ENCODE measurements around the gene CEMIP2. TPM values are rescaled to one million over a fixed set of nuclear protein-coding genes. Genes with fewer than 3 reads are reported as not detected.

The CEMIP2 gene
- total and polyA plus RNA-seq, 2 of the 13 experiments (the other 11 are each of a cell fraction or from before 2014, with no cell fraction given) = 94.3 to 128 TPM

DNA sequence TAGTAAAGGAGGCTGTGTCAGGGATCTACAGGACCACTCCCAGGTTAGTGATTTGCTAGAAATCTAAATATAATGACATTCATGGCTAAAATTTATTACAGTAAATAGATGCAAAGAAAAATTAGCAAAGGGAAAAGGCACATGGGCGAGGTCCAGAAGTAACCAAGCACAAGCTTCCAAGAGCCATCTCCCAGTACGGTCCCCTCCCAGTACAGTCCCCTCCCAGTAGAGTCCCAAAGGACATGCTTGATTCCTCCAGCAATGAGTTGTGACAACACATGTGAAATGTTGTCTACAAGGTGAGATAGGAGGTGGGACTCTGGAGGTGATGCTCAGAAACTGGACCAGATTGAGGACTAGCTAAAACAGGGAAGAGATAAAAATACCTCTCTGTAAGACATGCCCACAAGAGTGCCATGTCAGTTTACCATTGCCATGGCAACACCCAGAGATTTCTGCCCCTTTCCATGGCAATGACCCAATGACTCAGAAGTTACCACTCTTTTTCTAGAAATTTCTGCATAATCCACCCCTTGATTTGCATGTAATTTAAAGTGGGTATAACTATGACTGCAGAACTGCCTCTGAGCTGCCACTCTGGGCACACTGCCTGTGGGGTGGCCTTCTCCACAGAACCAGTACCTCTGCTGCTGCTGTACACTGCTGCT is 27.9 kb upstream of the CEMIP2 start:
- ChIA-PET POLR2A (no interaction called here), CTCF (ENCODE audit: low intra/inter-chr PET ratio, low total read pairs) (no interaction called here)
- no peak overlapping the region for H3K4me2 ChIP-seq (ENCODE audit: low read depth, low read length)
- H3K79me2 ChIP-seq (ENCODE audit: insufficient read depth, low read length) = no peaks in the 10 kb centered on the region
- no peak for DNase-seq (ENCODE audit: low spot score)
- no peak overlapping the region for H2AFZ ChIP-seq (ENCODE audit: low read length)
- H3K27me3 ChIP-seq (ENCODE audit: control insufficient read depth in 1 of 2, insufficient read depth in 2 of 2, low read length in 2 of 2) = no peaks in the 10 kb centered on the region
- no peak overlapping the region for H3K4me3 ChIP-seq (replicated peaks in 1 of 3; ENCODE audit: insufficient read depth in 1 of 3, low read depth in 2 of 3, low read length in 3 of 3)
- no peak for TF ChIP-seq MXD1 (CRISPR knock-in tag; IDR thresholded peaks at IDR 0.05)
- TF ChIP-seq RFX1 (IDR thresholded peaks at IDR 0.05) = 0 out of 2 replicates have a peak, but pooled peaks have one; percentile 4
- H3K36me3 ChIP-seq (replicated peaks in 1 of 2; ENCODE audit: control insufficient read depth in 1 of 2, insufficient read depth in 2 of 2, low read length in 2 of 2) = no peaks in the 10 kb centered on the region
- in situ Hi-C loops (cut with HindIII; ENCODE audit: extremely low pct_ligation_motif_present, low pct_unique_long_range_greater_than_20kb) (no loop called here), intact Hi-C loops (cut with micrococcal nuclease; ENCODE audit: unreplicated experiment) (no loop called here)
- no peak for ATAC-seq
- no peak overlapping the region for H3K27ac ChIP-seq (ENCODE audit: extremely low read length, insufficient read depth, low read length)
- BruUV-seq (replicated peaks) = no TSS peak
- peaks cover 35% of the 10 kb centered on the region for H3K4me1 ChIP-seq (ENCODE audit: insufficient read depth, low read length)
- H3K9ac ChIP-seq (ENCODE audit: insufficient read depth, low read depth, low read length) = no peak overlapping the region
- no peak for FAIRE-seq
- WGBS (ENCODE audit: low lambda C conversion rate) = 84% methylated on average over 2 of the region's 2 CpGs
- H4K20me1 ChIP-seq (ENCODE audit: insufficient read depth, low read length) = no peaks in the 10 kb centered on the region
- H3K9me3 ChIP-seq (ENCODE audit: low read length) = no peaks in the 10 kb centered on the region

- TF ChIP-seq RBM22 (optimal IDR thresholded peaks at IDR 0.05; ENCODE audit: low read length) = no peak
- no peak for TF ChIP-seq MTA3 (CRISPR knock-in tag; IDR thresholded peaks at IDR 0.05)
- Histone ChIP-seq H4K20me1 (ENCODE audit: insufficient read depth, low read length) (no peaks in the 10 kb centered on the region), H3K36me3 (replicated peaks in 1 of 2; ENCODE audit: control insufficient read depth in 1 of 2, insufficient read depth in 2 of 2, low read length in 2 of 2) (no peaks in the 10 kb centered on the region), H3K4me1 (ENCODE audit: insufficient read depth, low read length) (peaks cover 35% of the 10 kb centered on the region), H3K27ac (ENCODE audit: extremely low read length, insufficient read depth, low read length) (no peak overlapping the region), H3K9me3 (ENCODE audit: low read length) (no peaks in the 10 kb centered on the region), H3K4me3 (replicated peaks in 1 of 3; ENCODE audit: insufficient read depth in 1 of 3, low read depth in 2 of 3, low read length in 3 of 3) (no peak overlapping the region), H3K4me2 (ENCODE audit: low read depth, low read length) (no peak overlapping the region), H3K27me3 (ENCODE audit: control insufficient read depth in 1 of 2, insufficient read depth in 2 of 2, low read length in 2 of 2) (no peaks in the 10 kb centered on the region), H2AFZ (ENCODE audit: low read length) (no peak overlapping the region), H3K9ac (ENCODE audit: insufficient read depth, low read depth, low read length) (no peak overlapping the region), H3K79me2 (ENCODE audit: insufficient read depth, low read length) (no peaks in the 10 kb centered on the region)
- BruUV-seq (replicated peaks) = no TSS peak
- ChIA-PET POLR2A (no interaction called here), CTCF (ENCODE audit: low intra/inter-chr PET ratio, low total read pairs) (no interaction called here)
- ATAC-seq (no peak), FAIRE-seq (no peak), DNase-seq (ENCODE audit: low spot score) (no peak)
- in situ Hi-C loops (cut with HindIII; ENCODE audit: extremely low pct_ligation_motif_present, low pct_unique_long_range_greater_than_20kb) (no loop called here), intact Hi-C loops (cut with micrococcal nuclease; ENCODE audit: unreplicated experiment) (no loop called here)
- WGBS (ENCODE audit: low lambda C conversion rate) = 85% methylated on average over 7 of the region's 7 CpGs
Measured at GRCh38 chr9:71795097-71795813, 26.9 kb upstream of the CEMIP2 start.
